CD14-positive monocyte (primary cell): ENCODE measurements around the gene CCL15. TPM values are rescaled to one million over a fixed set of nuclear protein-coding genes. Genes with fewer than 3 reads are reported as not detected.

ENCODE experiments used
- DNase-seq, 3 donors: peaks; one replicate each; pipeline ENCODE4 v3.0.0-alpha.2; 2011 to 2022
- H2AFZ ChIP-seq: 2 replicates; pipeline ENCODE4 v1.6.0; 2012; ENCODE audit warnings: mild to moderate bottlenecking, low read depth, low read length, inconsistent platforms; ENCODE audit not compliant: insufficient read depth, poor library complexity, severe bottlenecking
- H3K27ac ChIP-seq, 2 donors: 1 replicate in 1 of 2; 2 replicates in 1 of 2; pipeline ENCODE4 v1.5.1; 2012 to 2013; ENCODE audit warnings: low read length in 2 of 2, control low read depth in 1 of 2, inconsistent platforms in 1 of 2, low read depth in 1 of 2, mild to moderate bottlenecking in 1 of 2
- H3K27me3 ChIP-seq, 2 donors: one replicate each; pipeline versions ENCODE4 v1.6.0 to v1.6.1; 2011 to 2013; ENCODE audit warnings: low read length in 2 of 2; ENCODE audit not compliant: control insufficient read depth in 2 of 2, insufficient read depth in 2 of 2
- H3K36me3 ChIP-seq, 2 donors: replicated peaks in 1 of 2; 1 replicate in 1 of 2; 2 replicates in 1 of 2; pipeline versions ENCODE4 v1.5.1 to v1.6.1; 2012 to 2013; ENCODE audit warnings: low read length in 2 of 2, control low read depth in 1 of 2, inconsistent platforms in 1 of 2, mild to moderate bottlenecking in 1 of 2; ENCODE audit not compliant: insufficient read depth in 2 of 2, control insufficient read depth in 1 of 2
- H3K4me1 ChIP-seq, 2 donors: 1 replicate in 1 of 2; 2 replicates in 1 of 2; pipeline versions ENCODE4 v1.5.1 to v1.6.1; 2012 to 2013; ENCODE audit warnings: low read length in 2 of 2, control low read depth in 1 of 2, inconsistent platforms in 1 of 2, mild to moderate bottlenecking in 1 of 2, moderate library complexity in 1 of 2; ENCODE audit not compliant: insufficient read depth in 2 of 2, control insufficient read depth in 1 of 2
- H3K4me2 ChIP-seq: replicated peaks from 2 replicates; pipeline ENCODE3; 2012; ENCODE audit warnings: low read length, moderate library complexity, mild to moderate bottlenecking; ENCODE audit not compliant: poor library complexity, severe bottlenecking; ENCODE audit errors: extremely low read depth
- H3K4me3 ChIP-seq, 3 experiments: fragments of 200-600 bp in 1 of 3; sonication (generic) in 1 of 3; replicated peaks in 1 of 3; 1 replicate in 2 of 3; 2 replicates in 1 of 3; pipeline ENCODE4 v1.5.1; 2011 to 2013; ENCODE audit warnings: low read length in 3 of 3, mild to moderate bottlenecking in 3 of 3, control low read depth in 2 of 3, low read depth in 2 of 3, inconsistent platforms in 1 of 3, moderate library complexity in 1 of 3
- H3K79me2 ChIP-seq: 2 replicates; pipeline ENCODE4 v1.6.0; 2012; ENCODE audit warnings: mild to moderate bottlenecking, control low read depth, inconsistent platforms, low read length, moderate library complexity; ENCODE audit not compliant: insufficient read depth
- H3K9ac ChIP-seq: 2 replicates; pipeline ENCODE4 v1.6.0; 2017; ENCODE audit warnings: low read length, mild to moderate bottlenecking; ENCODE audit not compliant: insufficient read depth, poor library complexity, severe bottlenecking
- H3K9me3 ChIP-seq, 2 donors: replicated peaks in 1 of 2; 1 replicate in 1 of 2; 2 replicates in 1 of 2; pipeline versions ENCODE4 v1.5.1 to v1.6.1; 2012 to 2013; ENCODE audit warnings: low read length in 2 of 2, control low read depth in 1 of 2; ENCODE audit not compliant: control insufficient read depth in 1 of 2, insufficient read depth in 1 of 2
- H4K20me1 ChIP-seq: 2 replicates; pipeline ENCODE4 v1.6.0; 2012; ENCODE audit warnings: mild to moderate bottlenecking, low read length, control low read depth, moderate library complexity; ENCODE audit not compliant: insufficient read depth
- H3K27ac Mint-ChIP-seq, 7 donors: one replicate each; pipeline ENCODE4 v1.8.0; 2020; ENCODE audit warnings: mild to moderate bottlenecking in 7 of 7, mixed read lengths in 7 of 7, moderate library complexity in 6 of 7, inconsistent platforms in 2 of 7
- H3K27me3 Mint-ChIP-seq, 3 donors: one replicate each; pipeline ENCODE4 v1.8.0; 2021 to 2022; ENCODE audit warnings: low read depth in 3 of 3, mild to moderate bottlenecking in 3 of 3, mixed read lengths in 3 of 3, moderate library complexity in 3 of 3, inconsistent platforms in 1 of 3
- H3K36me3 Mint-ChIP-seq, 2 donors: one replicate each; pipeline ENCODE4 v1.8.0; 2020; ENCODE audit warnings: mixed read lengths in 2 of 2, inconsistent platforms in 1 of 2, mild to moderate bottlenecking in 1 of 2
- H3K4me1 Mint-ChIP-seq: one replicate; pipeline ENCODE4 v1.8.0; 2020; ENCODE audit warnings: mild to moderate bottlenecking, mixed read lengths
- H3K4me3 Mint-ChIP-seq, 2 donors: one replicate each; pipeline ENCODE4 v1.8.0; 2020; ENCODE audit warnings: mild to moderate bottlenecking in 2 of 2, mixed read lengths in 2 of 2, moderate library complexity in 1 of 2
- H3K9me3 Mint-ChIP-seq, 7 donors: one replicate each; pipeline ENCODE4 v1.8.0; 2020 to 2022; ENCODE audit warnings: mixed read lengths in 7 of 7, mild to moderate bottlenecking in 6 of 7, moderate library complexity in 6 of 7, inconsistent platforms in 2 of 7
- CTCF ChIP-seq: fragments of 200-600 bp; IDR thresholded peaks from one replicate; pipeline ENCODE4 v1.8.0; 2022; ENCODE audit warnings: antibody characterized with exemption, mild to moderate bottlenecking
- WGBS: methylation state at CpG from one replicate; pipeline ENCODE4 v1.1.5; 2013; ENCODE audit warnings: missing lambda C conversion rate; ENCODE audit not compliant: insufficient coverage; 5-methylcytosine and 5-hydroxymethylcytosine counted together
- intact Hi-C, 2 donors: fragments of 100-400 bp; cut with micrococcal nuclease; formaldehyde crosslinking; loops; one replicate each; pipeline versions ENCODE4 v1.15.0 to v1.15.1; 2023
- polyA plus RNA-seq, 3 donors: library from polyadenylated mRNA; depleted of rRNA in 1 of 3; unstranded in 2 of 3; stranded (reverse) in 1 of 3; fragments of 300-500 nt in 2 of 3; fragments of >200 nt in 1 of 3; fragmentation: Illumina TruSeq in 2 of 3; gene quantifications; 1 replicate in 2 of 3; 2 replicates in 1 of 3; pipeline ENCODE4 v1.2.3, GENCODE V29; 2012 to 2021

CCL15 gene
- polyA plus RNA-seq, 3 donors: not detected

GRCh38 chr17:35972945-35973332 is 28.4 kb downstream of the CCL15 start:
- H3K27ac ChIP-seq: no peak overlapping the region
- H3K9ac ChIP-seq: no peak overlapping the region
- WGBS: 89% methylated on average over 3 of the region's 4 CpGs
- no peak overlapping the region for H3K4me2 ChIP-seq
- peak overlapping the region in 1 of 7 donors; percentile 27 for H3K27ac Mint-ChIP-seq
- no peaks in the 10 kb centered on the region for H3K79me2 ChIP-seq
- H3K36me3 ChIP-seq: no peaks in the 10 kb centered on the region
- DNase-seq: no peak
- H4K20me1 ChIP-seq: no peaks in the 10 kb centered on the region
- no peaks in the 10 kb centered on the region for H3K9me3 Mint-ChIP-seq
- H3K4me1 ChIP-seq: no peaks in the 10 kb centered on the region
- H2AFZ ChIP-seq: peak overlapping the region; percentile 44
- H3K4me3 ChIP-seq: no peak overlapping the region
- H3K9me3 ChIP-seq: no peaks in the 10 kb centered on the region
- H3K27me3 Mint-ChIP-seq: peaks cover 0 to 5% (median 4%) of the 10 kb centered on the region in 3 donors
- no peaks in the 10 kb centered on the region for H3K36me3 Mint-ChIP-seq
- H3K27me3 ChIP-seq: no peaks in the 10 kb centered on the region
- intact Hi-C loops: loop anchor here (5.0 to 10.0 kb wide), 2 partner anchors 504 to 512 kb away; partner anchors contain the start of gene ZNHIT3 (in 1 of the 2)
- peaks cover 6% of the 10 kb centered on the region for H3K4me1 Mint-ChIP-seq
- H3K4me3 Mint-ChIP-seq: no peak overlapping the region
- no peak for TF ChIP-seq CTCF

- Histone ChIP-seq H3K27ac (no peak overlapping the region), H3K9ac (no peak overlapping the region), H3K4me1 (no peaks in the 10 kb centered on the region), H4K20me1 (no peaks in the 10 kb centered on the region), H3K4me2 (no peak overlapping the region), H3K79me2 (no peaks in the 10 kb centered on the region), H3K9me3 (no peaks in the 10 kb centered on the region), H3K4me3 (no peak overlapping the region), H3K36me3 (no peaks in the 10 kb centered on the region), H3K27me3 (no peaks in the 10 kb centered on the region), H2AFZ (no peak overlapping the region)
- H3K27ac Mint-ChIP-seq: no peak overlapping the region
- no peak for DNase-seq
- WGBS: 79% methylated on average over 6 of the region's 6 CpGs
- no peaks in the 10 kb centered on the region for H3K9me3 Mint-ChIP-seq
- H3K27me3 Mint-ChIP-seq: peaks cover under 1 to 5% (median 4%) of the 10 kb centered on the region in 3 donors
- no peak for TF ChIP-seq CTCF
- H3K4me3 Mint-ChIP-seq: no peak overlapping the region
- peaks cover 6% of the 10 kb centered on the region for H3K4me1 Mint-ChIP-seq
- intact Hi-C loops: loop anchor here (5.0 to 10.0 kb wide), 2 partner anchors 505 to 512 kb away; partner anchors contain the start of gene ZNHIT3 (in 1 of the 2)
- H3K36me3 Mint-ChIP-seq: no peaks in the 10 kb centered on the region
These were observed 28.8 kb downstream of the CCL15 start for GRCh38 chr17:35972535-35972934.
